Epithelial cell of esophagus (primary cell): ENCODE data around the gene MYH7.

ENCODE experiments used
- DNase-seq: peaks from one replicate; pipeline ENCODE4 v3.0.0; 2010; ENCODE audit warnings: low read depth
- H3K4me3 ChIP-seq: 2 replicates; pipeline ENCODE4 v1.5.1; 2011; ENCODE audit warnings: mild to moderate bottlenecking, low read length, control low read depth
- CTCF ChIP-seq: IDR thresholded peaks from 2 replicates; pipeline ENCODE4 v1.5.1; 2011; ENCODE audit warnings: low read depth, mild to moderate bottlenecking, low read length, control low read depth, inconsistent platforms; ENCODE audit not compliant: insufficient read depth; ENCODE audit errors: missing control alignments

MYH7 gene

GRCh38 chr14:23434488-23435222, 805 bp downstream of the MYH7 start:
- no peak for DNase-seq
- no peak for TF ChIP-seq CTCF

GRCh38 chr14:23433457-23433856, 2.0 kb downstream of the MYH7 start:
- DNase-seq, result no peak

More at GRCh38 chr14:23434488-23435222, 805 bp downstream of the MYH7 start:
- no peak overlapping the region for H3K4me3 ChIP-seq

GRCh38 chr14:23432946-23433345, 2.5 kb downstream of the MYH7 start:
- no peak for TF ChIP-seq CTCF
- H3K4me3 ChIP-seq, result no peak overlapping the region
- no peak for DNase-seq

More at GRCh38 chr14:23433457-23433856, 2.0 kb downstream of the MYH7 start:
- no peak overlapping the region for H3K4me3 ChIP-seq
- no peak for TF ChIP-seq CTCF

- no peak for TF ChIP-seq CTCF
- H3K4me3 ChIP-seq, result no peak overlapping the region
- DNase-seq, result no peak
Measured at GRCh38 chr14:23432102-23432925, 3.1 kb downstream of the MYH7 start.

- TF ChIP-seq CTCF, result no peak
- DNase-seq, result no peak
- no peak overlapping the region for H3K4me3 ChIP-seq
Measured at GRCh38 chr14:23431486-23431885, 4.0 kb downstream of the MYH7 start.

- H3K4me3 ChIP-seq, result no peak overlapping the region
- DNase-seq, result no peak
- TF ChIP-seq CTCF, result no peak
Measured at GRCh38 chr14:23430723-23431085, 4.8 kb downstream of the MYH7 start.
